Measurements from ENCODE around the gene KCNQ4.

- TF ChIP-seq CTCF (IDR thresholded peaks at IDR 0.05; ENCODE audit: low read depth, low read length, poor library complexity, severe bottlenecking) (no peak), EZH2phosphoT487 (IDR thresholded peaks at IDR 0.05; ENCODE audit: borderline replicate concordance, low read length) (no peak)
These were observed 43.3 kb upstream of the KCNQ4 start for GRCh38 chr1:40740039-40740996.

All from DOHH2 (cell line).